ENCODE results near the gene CCDC158.

DNA sequence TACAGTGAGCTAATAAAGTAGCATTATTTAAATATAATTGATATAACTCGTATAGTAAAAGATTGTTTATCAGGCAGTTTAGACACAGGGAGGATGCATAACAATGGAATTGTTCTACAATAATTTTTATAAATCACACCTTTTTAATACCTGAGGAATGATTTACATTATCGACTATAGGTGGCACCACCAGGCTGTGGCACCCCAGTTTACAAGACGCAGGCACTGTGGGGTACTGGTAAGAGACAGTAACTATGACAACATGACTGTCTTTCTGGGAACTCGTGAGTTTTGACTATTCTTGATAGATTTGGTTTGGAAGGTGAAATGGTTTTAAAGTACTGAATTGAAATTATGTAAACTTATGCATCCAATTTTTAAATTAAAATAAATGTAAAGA lies 141.5 kb downstream of the CCDC158 start:
- TF ChIP-seq, protein P1, sequence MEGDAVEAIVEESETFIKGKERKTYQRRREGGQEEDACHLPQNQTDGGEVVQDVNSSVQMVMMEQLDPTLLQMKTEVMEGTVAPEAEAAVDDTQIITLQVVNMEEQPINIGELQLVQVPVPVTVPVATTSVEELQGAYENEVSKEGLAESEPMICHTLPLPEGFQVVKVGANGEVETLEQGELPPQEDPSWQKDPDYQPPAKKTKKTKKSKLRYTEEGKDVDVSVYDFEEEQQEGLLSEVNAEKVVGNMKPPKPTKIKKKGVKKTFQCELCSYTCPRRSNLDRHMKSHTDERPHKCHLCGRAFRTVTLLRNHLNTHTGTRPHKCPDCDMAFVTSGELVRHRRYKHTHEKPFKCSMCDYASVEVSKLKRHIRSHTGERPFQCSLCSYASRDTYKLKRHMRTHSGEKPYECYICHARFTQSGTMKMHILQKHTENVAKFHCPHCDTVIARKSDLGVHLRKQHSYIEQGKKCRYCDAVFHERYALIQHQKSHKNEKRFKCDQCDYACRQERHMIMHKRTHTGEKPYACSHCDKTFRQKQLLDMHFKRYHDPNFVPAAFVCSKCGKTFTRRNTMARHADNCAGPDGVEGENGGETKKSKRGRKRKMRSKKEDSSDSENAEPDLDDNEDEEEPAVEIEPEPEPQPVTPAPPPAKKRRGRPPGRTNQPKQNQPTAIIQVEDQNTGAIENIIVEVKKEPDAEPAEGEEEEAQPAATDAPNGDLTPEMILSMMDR (IDR thresholded peaks at IDR 0.05), result no peak
- no peak for TF ChIP-seq EZH2 (IDR thresholded peaks at IDR 0.05; ENCODE audit: borderline replicate concordance, insufficient read depth, low read depth, low read length, poor library complexity, severe bottlenecking)

Data from B cell (primary cell).